Measurements from ENCODE around the gene ZNF780A.
"Not testable (repeated sequence)": the region's sequence is repeated elsewhere in the genome, so short reads cannot be mapped to it uniquely, and the experiment has no call there.

ZNF780A gene

GRCh38 chr19:40090241-40091204 lies at the start of gene ZNF780A:
Gene ZNF780A, minus strand, starts transcription at chr19:40090943. Its CDS starts 6,190 bp downstream, at chr19:40084753.
- DNase-seq (ENCODE audit: low read depth, low spot score) = peak; percentile 5

- no peak for DNase-seq (ENCODE audit: low read depth, low spot score)
These were observed 49.0 kb upstream of the ZNF780A start for GRCh38 chr19:40139533-40140287.

DNA sequence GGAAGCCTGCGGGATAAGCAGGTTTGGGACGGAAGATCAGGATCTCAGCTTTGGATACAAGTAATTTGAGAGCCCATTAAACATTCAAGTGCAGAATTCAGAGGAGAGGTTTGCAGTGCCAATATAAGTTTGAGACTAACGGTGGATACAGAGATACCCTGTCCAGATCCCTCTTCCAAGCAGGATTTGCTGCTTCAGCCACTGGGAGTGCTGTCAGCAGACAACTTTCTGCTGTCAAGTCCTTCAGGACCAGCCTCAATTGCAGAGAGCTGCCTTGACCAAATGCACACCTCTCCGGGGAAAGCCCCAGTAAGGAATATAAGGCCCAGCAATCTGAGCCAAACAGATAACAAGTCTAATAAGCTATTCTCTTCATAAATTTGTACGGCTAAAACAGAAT lies 46.1 kb upstream of the ZNF780A start:
- DNase-seq (ENCODE audit: low read depth, low spot score) = no peak

GRCh38 chr19:40134866-40135265 lies 44.1 kb upstream of the ZNF780A start:
- DNase-seq (ENCODE audit: low read depth, low spot score) = no peak

- no peak for DNase-seq (ENCODE audit: low read depth, low spot score)
These were observed 42.7 kb upstream of the ZNF780A start for GRCh38 chr19:40133491-40133890.

DNA sequence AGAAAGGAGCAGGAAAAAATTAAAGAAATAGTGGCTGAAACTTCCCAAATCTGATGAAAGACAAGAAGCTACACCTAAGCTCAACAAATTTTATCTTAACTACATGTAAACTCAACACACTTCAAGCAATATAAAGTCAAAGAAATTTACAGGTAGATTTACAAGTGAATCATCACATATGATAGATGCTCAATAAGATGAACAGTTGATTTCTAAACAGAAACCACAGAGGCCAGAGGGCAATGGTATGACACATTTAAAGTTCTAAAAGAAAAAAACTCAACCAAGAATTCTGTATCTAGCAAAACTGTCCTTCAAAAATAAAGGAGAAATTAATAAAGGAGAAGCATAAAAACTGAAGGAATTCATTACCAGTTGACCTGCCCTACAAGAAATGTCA lies 39.3 kb upstream of the ZNF780A start:
- no peak for DNase-seq (ENCODE audit: low read depth, low spot score)

DNA sequence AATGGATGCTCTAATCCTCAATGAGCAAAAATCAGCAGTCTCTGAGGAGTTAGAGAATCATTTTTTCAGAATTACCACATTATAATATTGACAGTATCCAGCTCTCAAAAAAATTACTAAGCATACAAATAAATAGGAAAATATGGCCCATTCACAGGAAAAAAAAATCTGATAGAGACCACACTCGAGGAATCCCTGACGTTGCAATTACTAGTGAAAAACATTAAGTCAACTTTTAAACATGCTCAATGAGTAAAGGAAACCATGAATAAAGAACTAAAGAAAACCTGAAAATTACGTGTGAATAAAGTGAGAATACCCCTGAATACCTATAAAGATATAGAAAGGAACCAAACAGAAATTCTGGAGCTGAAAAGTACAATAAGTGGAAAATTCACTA lies 38.7 kb upstream of the ZNF780A start:
- DNase-seq (ENCODE audit: low read depth, low spot score) = no peak

DNA sequence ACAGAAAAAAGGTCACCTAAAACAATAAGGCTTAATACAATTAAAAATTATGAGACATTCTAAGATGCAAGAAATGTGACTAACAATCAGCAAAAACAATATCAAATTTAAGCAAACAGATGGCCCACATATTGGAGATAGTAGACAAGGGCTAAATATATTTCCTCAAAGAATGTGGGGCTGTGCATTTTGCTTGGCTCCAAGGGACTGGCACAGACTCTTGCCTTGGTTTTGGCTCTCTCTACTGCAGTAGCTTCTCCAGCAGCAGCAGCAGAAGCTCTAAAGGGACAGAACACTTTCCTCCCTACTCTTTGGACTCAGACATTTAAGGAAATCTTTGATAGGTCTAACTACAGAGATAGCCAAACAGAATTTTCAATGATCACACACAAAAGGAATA lies 38.2 kb upstream of the ZNF780A start:
- no peak for DNase-seq (ENCODE audit: low read depth, low spot score)

- no peak for DNase-seq (ENCODE audit: low read depth, low spot score)
These were observed 28.6 kb upstream of the ZNF780A start for GRCh38 chr19:40119380-40119779.

- DNase-seq (ENCODE audit: low read depth, low spot score) = not testable (repeated sequence)
These were observed 27.9 kb upstream of the ZNF780A start for GRCh38 chr19:40118638-40119037.

DNA sequence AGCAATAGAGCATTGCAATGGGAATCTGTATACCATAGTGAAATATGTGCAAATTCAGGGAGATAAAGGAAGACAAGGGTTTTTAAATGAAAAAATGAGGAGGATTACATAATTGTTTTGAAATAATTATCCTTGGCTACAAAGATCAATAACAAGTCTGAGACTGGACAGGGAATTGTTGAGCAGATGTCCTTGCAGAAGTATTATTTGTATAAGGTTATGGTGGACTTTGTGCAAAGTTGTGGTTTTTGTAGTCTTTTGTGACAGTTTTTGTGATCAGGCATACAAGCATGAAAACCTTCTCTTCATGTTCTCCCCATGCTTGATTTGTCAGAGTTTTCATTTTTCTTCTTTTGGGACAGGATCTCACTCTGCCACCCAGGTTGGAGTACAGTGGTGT lies 25.3 kb upstream of the ZNF780A start:
- DNase-seq (ENCODE audit: low read depth, low spot score) = no peak

GRCh38 chr19:40114119-40114518 lies 23.4 kb upstream of the ZNF780A start:
- not testable (repeated sequence) for DNase-seq (ENCODE audit: low read depth, low spot score)

DNA sequence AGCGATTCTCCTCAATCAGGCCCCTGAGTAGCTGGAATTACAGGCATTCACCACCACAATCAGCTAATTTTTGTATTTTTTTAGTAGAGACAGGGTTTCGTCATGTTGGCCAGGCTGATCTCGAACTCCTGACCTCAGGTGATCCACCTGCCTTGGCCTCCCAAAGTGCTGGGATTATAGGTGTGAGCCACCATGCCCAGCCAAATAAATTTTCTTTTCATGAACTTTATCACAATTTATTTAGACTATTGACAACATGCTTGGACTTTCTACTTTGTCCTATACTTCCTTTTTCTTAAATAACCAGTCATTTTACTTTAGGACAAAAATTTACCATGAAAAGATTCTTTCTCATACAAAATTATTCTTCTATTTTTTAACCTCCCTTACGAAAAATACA lies 21.5 kb upstream of the ZNF780A start:
- DNase-seq (ENCODE audit: low read depth, low spot score) = not testable (repeated sequence)

- DNase-seq (ENCODE audit: low read depth, low spot score) = no peak
These were observed 19.8 kb upstream of the ZNF780A start for GRCh38 chr19:40110570-40110969.

DNA sequence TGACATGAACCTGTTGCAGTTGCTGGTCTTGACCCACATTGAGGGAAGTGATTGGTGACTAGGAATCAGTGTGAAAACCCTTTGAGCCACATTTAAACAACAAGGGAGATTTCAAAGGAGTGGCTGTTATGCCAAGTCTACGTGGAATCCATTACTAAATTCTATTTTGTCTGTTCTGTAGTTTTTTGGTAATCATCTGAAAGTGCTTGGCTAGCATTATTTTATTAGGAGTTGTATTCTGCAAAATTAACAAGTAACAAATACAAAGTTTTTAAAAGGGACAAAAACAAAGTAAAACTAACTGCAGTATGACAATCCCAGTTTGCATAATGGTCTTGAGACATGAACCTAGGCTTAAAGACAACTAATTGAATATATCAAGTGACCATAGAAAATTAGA lies 14.0 kb upstream of the ZNF780A start:
- DNase-seq (ENCODE audit: low read depth, low spot score) = no peak

DNA sequence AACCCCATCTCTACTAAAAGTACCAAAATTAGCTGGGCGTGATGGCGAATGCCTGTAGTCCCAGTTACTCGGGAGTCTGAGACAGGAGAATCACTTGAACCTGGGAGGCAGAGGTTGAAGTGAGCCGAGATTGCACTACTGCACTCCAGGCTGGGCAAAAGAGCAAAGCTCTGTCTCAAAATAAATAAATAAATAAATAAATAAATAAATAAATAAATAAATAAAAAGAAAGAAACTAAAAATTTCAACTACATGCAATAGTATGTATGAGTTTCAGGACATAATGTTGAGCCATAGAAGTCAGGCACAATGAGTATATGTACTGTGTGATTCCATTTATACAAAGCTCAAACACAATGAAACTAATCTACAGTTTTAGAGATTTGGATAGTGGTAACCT lies 12.9 kb upstream of the ZNF780A start:
- no peak for DNase-seq (ENCODE audit: low read depth, low spot score)

GRCh38 chr19:40101813-40102212 lies 11.1 kb upstream of the ZNF780A start:
- DNase-seq (ENCODE audit: low read depth, low spot score) = no peak

GRCh38 chr19:40093416-40093815 lies 2.7 kb upstream of the ZNF780A start:
- DNase-seq (ENCODE audit: low read depth, low spot score) = no peak

- DNase-seq (ENCODE audit: low read depth, low spot score) = no peak
These were observed 724 bp upstream of the ZNF780A start for GRCh38 chr19:40091205-40092129.

- DNase-seq (ENCODE audit: low read depth, low spot score) = no peak
These were observed 1.3 kb downstream of the ZNF780A start for GRCh38 chr19:40089462-40089861.

DNA sequence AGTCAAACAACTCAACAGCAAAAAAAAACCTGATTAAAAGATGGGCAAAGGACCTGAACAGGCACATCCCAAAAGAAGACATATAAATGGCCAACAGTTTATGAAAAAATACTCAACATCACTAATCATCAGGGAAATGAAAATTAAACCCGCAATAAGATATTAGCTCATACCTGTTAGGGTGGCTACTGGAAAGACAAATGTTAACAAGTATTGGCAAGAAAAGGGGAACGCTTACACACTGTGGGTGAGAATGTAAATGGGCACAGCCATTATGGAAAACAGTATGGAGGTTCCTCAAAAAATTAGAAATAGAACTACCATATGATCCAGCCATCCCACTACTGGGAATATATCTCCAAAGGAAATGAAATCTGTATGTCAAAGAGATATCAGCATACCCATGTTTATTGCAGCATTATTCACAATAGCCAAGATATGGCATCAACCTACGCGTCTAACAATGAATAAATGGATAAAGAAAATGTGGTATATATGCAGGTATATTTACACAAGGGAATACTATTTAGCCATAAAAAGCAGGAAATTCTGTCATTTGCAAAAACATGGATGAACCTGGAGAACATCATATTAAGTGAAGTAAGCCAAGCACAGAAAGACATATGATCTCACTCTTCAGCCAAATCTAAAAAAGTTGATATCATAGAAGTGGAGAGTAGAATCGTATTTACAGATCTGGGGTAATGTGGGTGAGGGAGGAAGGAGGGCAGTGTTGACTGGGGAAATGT lies 2.3 kb downstream of the ZNF780A start:
- DNase-seq (ENCODE audit: low read depth, low spot score) = no peak
